ENCODE data around the gene TTC31.

Gene TTC31

DNA sequence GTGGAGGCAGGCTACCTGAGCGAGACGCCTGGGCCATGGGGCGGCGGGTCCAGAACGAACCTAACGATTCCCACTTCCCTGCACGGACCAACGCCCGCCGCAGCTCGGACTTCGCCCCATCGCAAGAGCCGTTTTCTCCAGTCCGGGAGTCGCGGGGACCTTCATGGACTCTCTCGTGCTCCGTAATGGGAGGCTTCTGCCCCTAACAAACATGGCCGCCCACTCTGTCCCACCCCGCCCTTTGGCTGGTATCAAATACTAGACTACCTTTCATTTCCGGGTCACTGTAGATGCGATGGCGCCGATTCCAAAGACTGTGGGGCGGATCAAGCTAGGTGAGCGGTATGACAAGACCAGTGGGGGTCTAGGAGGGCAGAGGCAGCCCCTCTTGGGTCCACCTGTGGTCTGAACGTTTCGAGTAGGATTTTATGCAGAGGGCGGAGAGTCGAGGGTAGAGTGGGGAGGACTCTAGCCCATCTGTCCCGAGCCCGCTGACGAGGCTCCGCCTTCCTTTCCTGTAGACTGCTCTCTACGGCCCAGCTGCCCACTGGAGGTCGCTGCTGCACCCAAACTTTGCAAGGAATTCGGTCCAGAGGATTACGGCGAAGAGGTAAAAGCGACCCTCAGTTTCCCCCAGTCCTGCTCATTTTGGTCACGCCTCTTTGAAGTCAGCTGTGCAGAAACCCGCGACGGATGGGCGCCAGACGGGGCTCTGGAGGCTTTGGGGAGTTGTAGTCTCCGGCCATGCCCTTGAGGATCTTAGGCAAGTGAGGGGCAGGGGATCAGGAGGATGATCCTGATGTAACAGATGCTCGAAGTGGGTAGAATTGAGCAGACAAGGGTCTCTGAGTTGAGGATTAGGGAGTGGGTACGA is at the start of gene TTC31, which contains the start of gene CCDC142:
Gene TTC31 (plus strand): TSS at position 281 of the 874 bp plus-strand sequence. CDS start 15 bp downstream, at position 296.
Gene CCDC142 (minus strand): TSS at position 198 of the 874 bp plus-strand sequence. CDS start 161 bp downstream, at position 37.
- peak; percentile 93 for DNase-seq (ENCODE audit: extremely low spot score)
- POLR2A ChIA-PET = interaction anchor here (1.1 to 1.9 kb wide), 2 partner anchors 11 to 28 kb away, joined by 3 to 4 read pairs; partner anchors contain the start of genes INO80B and MRPL53
- CTCF ChIA-PET = interaction anchor here (0.9 to 5.3 kb wide), 32 partner anchors 9 to 127 kb away, joined by 3 to 106 read pairs (median 6); partner anchors contain the start of genes AUP1, HTRA2, INO80B and LBX2
- TF ChIP-seq CTCF (IDR thresholded peaks at IDR 0.05; ENCODE audit: control extremely low read depth, extremely low read depth, low read depth, missing control alignments) = peak; percentile 88

DNA sequence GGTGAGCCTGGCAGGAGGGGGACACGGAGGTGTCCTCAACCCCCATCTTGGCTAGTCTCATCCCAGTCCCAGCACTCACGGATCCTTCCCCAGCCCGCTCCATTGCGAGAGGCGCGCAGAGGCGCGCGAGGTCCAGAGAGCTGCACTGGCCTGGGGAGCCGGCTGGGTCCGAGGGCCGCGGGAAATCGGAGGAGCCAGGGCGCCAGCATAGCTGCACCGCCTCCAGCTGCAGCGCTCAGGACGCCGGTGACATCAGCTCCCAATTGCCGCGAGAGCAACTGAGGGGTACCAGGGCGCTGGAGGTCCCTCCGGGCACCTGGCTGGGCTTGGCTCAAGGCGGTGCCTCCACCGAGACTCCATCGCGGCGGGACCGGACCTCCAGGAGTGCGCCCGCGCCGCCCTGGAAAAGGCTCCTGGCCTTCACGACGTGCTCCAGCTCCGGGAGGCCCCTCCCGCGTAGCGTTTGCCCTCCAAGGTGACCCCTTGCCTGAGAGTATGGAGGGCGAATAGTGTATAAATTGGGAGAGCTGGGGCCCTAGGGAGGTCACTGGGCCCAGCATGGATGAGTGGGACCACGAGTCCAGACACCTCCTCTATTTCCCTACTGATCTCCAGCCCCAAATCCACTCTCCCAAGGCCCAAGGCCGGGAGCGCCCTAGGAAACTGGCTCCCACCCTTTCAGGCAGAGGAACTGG is 46.6 kb upstream of the TTC31 start:
- ChIA-PET CTCF (interaction anchor here (0.7 to 1.1 kb wide), 2 partner anchors 9 to 101 kb away, joined by 3 read pairs; no protein-coding TSS in a partner anchor), POLR2A (no interaction called here)
- DNase-seq (ENCODE audit: extremely low spot score) = no peak
- no peak for TF ChIP-seq CTCF (IDR thresholded peaks at IDR 0.05; ENCODE audit: control extremely low read depth, extremely low read depth, low read depth, missing control alignments)

GRCh38 chr2:74436848-74437695 is 45.8 kb upstream of the TTC31 start:
- ChIA-PET POLR2A (no interaction called here), CTCF (interaction anchor here (0.7 kb wide), 1 partner anchor 8 kb away, joined by 3 read pairs; no protein-coding TSS in a partner anchor)
- DNase-seq (ENCODE audit: extremely low spot score) = peak; percentile 55

GRCh38 chr2:74438248-74438647 is 44.6 kb upstream of the TTC31 start:
- ChIA-PET CTCF (interaction anchor here (1.7 kb wide), 1 partner anchor 17 kb away, joined by 4 read pairs; the partner anchor contains the start of gene INO80B), POLR2A (no interaction called here)
- no peak for DNase-seq (ENCODE audit: extremely low spot score)
- no peak for TF ChIP-seq CTCF (IDR thresholded peaks at IDR 0.05; ENCODE audit: control extremely low read depth, extremely low read depth, low read depth, missing control alignments)

More at GRCh38 chr2:74436848-74437695, 45.8 kb upstream of the TTC31 start:
- no peak for TF ChIP-seq CTCF (IDR thresholded peaks at IDR 0.05; ENCODE audit: control extremely low read depth, extremely low read depth, low read depth, missing control alignments)

DNA sequence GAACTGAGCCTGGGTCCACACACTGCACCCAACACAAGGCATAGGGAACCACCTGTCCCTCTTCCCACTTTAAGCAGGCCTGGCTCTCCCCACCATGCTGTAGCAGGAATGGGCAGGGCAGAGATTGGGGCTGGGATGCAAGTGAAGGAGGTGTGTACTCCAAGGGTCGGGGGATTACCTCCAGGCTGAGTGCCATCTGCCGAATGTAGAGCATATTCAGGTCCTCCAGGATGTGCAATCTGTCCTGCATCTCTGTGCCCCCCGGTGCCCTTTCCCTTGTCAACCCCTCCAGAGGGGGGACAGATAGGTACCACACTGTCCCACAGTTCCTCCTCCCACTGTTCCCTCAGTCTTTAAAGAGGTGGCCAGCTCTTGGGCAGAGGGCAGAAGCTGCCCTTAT is 43.5 kb upstream of the TTC31 start:
- ChIA-PET CTCF (interaction anchor here (1.0 to 2.5 kb wide), 8 partner anchors 11 to 615 kb away, joined by 3 to 16 read pairs (median 4); partner anchors contain the start of gene INO80B), POLR2A (no interaction called here)
- no peak for TF ChIP-seq CTCF (IDR thresholded peaks at IDR 0.05; ENCODE audit: control extremely low read depth, extremely low read depth, low read depth, missing control alignments)
- DNase-seq (ENCODE audit: extremely low spot score) = no peak

Measured in GM10248 (cell line).